NCI-H1048 (cell line): ENCODE measurements around the gene PDCD1.
"Not testable (repeated sequence)": the region's sequence is repeated elsewhere in the genome, so short reads cannot be mapped to it uniquely, and the experiment has no call there.

Experiments used
- DNase-seq: peaks from one replicate; lab custom pipeline; 2025; lab: John Stamatoyannopoulos, UW

PDCD1 gene

DNA sequence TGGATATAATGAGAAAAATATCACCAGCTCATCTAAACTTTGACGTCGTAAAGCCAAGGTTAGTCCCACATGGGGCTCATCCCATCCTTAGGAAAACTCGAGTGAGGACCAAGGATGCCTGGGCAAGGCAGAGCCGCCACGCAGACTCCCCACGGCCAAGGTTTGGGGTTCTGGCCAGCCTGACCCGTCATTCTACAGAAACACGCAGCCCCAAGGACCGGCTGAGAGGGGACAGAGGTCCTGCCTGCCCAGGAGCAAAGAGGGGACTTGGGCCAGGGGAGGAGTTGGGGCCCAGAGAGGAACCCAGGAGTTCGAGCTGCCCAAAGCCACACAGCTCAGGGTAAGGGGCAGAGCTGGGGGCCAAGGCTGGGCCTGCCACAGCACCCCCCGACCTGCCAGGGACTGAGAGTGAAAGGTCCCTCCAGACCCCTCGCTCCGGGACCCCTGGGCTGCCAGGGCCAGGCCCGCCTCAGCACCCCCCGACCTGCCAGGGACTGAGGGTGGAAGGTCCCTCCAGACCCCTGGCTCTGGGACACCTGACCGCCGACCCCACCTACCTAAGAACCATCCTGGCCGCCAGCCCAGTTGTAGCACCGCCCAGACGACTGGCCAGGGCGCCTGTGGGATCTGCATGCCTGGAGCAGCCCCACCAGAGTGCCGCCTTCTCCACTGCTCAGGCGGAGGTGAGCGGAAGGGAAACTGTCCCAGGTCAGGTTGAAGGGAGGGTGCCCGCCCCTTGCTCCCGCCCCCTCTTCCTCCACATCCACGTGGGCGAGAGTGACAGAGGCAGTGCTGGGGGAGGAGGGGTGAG lies at the start of gene PDCD1:
Gene PDCD1 (minus strand): TSS at position 689 of the 811 bp plus-strand sequence. CDS start 56 bp downstream, at position 633.
- DNase-seq, result no peak

GRCh38 chr2:241907831-241908230 lies 49.1 kb upstream of the PDCD1 start:
- not testable (repeated sequence) for DNase-seq

DNA sequence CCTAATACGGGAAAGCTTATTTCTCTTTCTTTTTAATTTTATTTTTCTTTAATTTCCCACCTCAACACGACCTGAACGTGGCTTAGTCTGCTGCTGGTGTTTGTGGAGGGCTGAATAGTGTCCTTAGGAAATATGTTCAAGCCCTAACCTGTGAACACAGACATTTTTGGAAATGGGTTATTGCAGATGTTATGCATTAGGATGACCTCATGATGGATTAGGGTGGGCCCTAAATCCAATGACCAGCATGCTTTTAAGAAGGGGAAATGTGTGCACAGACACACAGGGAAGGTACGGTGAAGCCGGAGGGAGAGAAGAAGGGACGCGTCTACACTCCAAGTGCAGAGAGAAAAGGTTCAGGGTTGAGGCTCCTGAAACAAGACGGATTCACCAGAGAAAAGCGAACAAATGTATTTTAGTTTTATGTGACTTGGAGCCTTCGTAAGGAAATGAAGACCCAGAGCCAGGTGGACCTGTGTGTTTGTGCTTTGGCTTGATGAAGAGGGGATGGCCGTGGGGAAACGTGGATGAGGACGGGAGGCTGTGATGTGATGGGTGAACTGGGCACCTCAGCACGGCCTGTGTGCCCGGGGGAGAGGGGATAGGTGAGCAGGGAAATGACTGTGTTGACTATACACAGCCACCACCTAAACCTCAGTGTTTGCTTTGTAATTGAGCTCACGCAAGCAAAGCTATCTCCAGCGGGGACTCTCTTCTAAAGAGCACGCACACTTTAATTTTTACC lies 48.3 kb upstream of the PDCD1 start:
- no peak for DNase-seq

GRCh38 chr2:241906378-241906770 lies 47.7 kb upstream of the PDCD1 start:
- DNase-seq, result not testable (repeated sequence)

DNA sequence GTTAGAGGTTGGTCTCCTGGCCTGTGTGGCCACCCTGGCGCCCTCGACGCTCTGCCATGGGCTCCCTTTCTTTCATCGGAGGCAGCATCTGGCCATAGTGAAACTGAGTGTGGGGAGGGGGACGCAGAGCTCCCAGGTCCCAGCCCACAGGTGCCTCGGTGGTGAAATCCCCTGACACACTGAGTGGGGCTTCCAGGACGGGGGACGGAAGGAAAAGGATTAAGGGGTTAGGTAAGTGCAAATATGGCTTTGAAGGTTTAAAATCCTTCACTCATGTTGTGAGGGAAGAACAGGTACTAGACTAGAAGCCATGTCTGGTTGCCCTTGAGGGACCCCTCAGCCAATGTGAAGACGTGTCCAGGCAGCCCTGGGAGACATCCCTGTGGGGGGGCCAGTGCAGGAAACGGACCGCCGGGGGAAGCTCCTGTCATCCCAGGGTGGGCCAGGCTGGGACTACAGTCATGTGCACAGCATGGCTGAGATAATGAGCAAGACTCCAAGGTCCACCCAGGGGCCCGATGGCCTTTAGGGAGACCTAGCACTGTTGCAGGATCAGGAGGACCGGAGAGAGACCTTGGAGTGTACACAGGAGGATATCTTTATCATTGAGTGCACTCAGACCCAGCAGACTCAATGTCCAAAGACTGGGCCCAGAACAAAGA lies 47.2 kb upstream of the PDCD1 start:
- no peak for DNase-seq

GRCh38 chr2:241904791-241905710 lies 46.4 kb upstream of the PDCD1 start:
- DNase-seq, result no peak

GRCh38 chr2:241904011-241904718 lies 45.5 kb upstream of the PDCD1 start:
- DNase-seq, result no peak

DNA sequence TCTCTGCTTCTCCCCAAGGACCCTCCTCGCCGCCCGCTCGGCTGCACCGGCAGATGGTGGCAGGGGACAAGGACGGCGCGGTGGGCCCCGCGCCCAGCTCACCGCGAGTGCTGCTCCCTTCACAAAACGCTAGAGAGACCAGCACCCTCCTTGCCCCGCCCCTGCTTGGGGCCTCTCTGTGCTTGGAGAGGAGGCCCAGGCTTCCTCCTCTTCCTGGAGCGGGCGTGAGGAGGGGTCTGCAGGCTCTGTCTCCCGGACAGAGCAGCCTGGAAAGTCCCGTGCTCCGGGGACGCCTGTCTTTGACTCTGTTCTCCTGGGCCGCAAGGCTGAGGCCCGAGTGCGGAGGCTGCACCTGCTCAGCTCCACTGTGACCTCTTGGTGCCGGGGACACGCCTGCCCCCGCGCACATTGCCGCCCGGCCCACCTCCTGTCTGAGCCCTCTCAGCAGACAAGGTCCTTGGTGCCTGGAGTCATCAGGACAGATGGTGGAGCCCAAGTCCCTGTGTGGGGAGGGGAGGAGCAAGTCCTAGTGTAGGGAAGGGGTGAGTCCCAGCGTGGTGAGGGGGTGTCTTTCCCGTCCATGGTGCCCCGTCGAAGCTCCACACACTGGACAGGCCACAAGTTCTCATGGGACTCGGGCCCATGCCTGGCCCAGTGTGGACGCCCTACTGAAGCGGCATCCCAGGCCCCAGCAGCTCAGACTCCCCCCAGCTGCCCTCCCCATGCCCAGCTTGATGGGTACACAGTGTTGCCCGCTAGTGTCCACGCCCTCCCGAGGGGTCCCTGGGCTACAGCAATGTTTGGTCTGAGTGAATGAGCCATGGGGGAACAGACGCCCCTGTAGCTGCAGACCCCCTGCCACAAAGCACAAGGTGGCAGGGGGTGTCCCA lies 44.7 kb upstream of the PDCD1 start:
- DNase-seq, result no peak

DNA sequence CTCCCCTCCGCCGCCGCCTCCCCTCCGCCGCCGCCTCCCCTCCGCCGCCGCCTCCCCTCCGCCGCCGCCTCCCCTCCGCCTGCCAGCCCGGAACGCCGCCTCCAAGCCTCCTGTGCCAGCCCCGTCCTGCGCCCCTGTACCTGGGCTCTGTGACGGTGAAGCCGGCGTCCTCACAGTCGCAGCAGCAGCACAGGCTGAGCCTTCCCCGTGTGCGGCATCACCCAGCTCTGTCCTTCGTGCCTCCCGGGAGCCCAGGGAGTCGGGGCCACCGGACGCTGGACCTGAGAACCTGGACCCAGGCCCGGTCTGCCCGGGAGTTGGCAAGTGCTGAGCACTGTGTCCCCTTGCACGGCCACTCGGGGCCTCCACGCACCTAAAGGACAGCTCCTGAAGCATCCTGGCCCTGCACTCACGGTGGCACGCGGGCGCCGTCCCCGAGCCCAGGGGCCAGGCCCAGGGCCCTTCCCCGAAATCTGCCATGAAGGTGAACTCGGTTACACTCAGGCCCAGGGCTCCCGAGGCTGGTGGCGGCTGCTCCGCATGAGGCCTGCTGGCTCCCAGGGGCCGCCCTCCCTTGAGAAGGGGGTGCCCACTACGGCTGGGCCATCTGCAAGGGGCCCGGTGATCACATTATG lies 43.8 kb upstream of the PDCD1 start:
- no peak for DNase-seq

GRCh38 chr2:241901500-241902351 lies 43.0 kb upstream of the PDCD1 start:
- DNase-seq, result no peak

- DNase-seq, result no peak
Measured at GRCh38 chr2:241901018-241901380, 42.3 kb upstream of the PDCD1 start.

- no peak for DNase-seq
Measured at GRCh38 chr2:241900251-241901017, 41.7 kb upstream of the PDCD1 start.

DNA sequence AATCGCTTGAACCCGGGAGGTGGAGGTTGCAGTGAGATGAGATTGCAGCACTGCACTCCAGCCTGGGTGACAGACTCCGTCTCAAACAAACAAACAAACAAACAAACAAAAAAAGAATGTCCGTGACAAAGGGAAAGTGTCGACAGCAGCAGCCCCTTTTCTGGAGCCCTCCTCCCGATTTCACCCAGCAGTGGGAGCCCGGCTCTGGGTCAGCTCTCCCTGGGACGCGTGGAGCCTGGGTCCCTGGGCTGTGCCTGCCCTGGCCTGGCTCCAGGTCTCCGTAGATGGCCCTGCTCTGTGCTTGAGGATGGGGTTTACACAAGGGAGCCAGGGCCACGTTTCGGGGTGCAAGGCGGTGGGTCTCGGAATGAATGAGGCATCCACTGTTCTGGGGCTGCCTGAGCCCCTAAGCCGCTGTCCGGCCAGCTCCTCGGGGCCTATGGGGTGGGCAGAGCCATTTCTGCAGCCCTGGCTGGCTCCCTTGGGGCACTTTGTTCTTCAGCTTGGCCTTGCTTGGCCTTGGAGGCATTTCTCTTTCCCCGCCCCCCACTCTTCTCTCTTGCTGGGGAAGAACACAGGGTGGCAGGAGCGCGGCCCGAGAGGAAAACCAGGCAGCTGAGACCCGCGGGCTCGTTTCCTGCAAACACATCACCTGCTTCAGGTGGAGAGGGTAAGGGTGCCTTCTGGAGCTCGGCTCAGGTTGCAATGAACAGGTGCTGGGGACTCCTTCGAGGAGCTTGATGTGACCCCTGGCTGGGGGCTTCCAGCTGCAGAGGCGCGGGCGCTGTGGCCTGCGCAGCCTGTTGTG lies 40.0 kb upstream of the PDCD1 start:
- DNase-seq, result no peak

DNA sequence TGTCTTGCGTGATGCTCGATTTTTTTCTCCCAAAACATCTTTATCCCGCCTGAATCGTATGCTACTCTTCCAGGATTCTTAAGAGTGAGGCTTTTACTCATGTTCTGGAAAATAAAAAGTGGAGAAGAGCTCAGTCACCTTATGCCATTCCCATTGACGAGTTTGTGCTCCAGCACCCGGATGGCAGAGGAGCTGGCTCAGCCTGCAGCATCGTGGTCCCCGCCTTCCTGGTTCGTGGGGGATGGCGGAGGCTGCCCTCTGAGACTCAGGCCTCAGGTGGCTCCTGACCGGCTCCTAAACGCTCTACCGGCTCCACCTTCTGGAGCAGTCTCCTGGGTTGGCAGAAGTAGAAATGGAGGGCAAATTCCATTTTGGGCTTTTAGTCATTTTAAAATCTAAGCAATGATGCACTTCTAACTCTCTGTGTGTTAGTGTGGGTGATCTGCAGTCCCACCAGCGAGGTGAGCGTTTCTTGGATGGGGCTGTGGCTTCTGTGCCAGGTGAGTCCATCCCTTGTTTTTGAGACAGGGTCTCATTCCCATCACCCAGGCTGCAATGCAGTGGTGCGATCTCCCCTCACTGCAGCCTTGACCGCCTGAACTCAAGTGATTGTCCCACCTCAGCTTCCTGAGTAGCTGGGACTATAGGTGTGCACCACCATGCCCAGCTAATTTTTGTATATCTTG lies 38.7 kb upstream of the PDCD1 start:
- DNase-seq, result no peak

DNA sequence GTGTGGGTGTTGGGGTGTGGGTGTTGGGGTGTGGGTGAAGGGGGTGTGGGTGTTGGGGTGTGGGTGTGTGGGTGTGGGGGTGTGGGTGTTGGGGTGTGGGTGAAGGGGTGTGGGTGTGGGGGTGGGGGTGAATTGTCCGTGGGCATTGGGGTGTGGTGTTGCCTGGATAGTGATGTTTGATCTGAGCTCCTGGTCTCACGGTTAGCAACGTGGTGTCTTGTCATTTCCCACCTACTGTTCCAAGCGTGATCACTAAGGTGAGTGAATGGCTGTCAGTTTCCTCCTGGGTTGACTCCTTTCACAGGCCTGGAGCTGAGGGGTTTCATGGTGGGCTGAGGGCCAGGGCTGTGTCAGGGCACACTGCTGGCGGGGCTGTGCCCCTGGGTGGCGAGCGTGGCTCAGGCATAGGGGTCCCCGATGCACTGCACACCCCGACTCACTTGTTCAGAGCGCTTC lies 38.1 kb upstream of the PDCD1 start:
- no peak for DNase-seq
